H9 (cell line): ENCODE measurements around the gene C8G. TPM values are rescaled to one million over a fixed set of nuclear protein-coding genes. Genes with fewer than 3 reads are reported as not detected.

Source experiments
- DNase-seq: peaks from one replicate; pipeline ENCODE4 v3.0.0-alpha.2; 2017
- H2AFZ ChIP-seq: one replicate; pipeline ENCODE4 v1.6.1; 2013; ENCODE audit warnings: mild to moderate bottlenecking, low read length, control low read depth, moderate library complexity
- H2AK5ac ChIP-seq: 2 replicates; pipeline ENCODE4 v1.6.1; 2013; ENCODE audit warnings: low read length, control low read depth, mixed read lengths; ENCODE audit not compliant: insufficient read length
- H2BK120ac ChIP-seq: one replicate; pipeline ENCODE4 v1.6.1; 2013; ENCODE audit warnings: low read depth, mild to moderate bottlenecking, low read length, control low read depth, inconsistent platforms; ENCODE audit not compliant: poor library complexity, severe bottlenecking
- H2BK12ac ChIP-seq: 2 replicates; pipeline ENCODE4 v1.6.1; 2013; ENCODE audit warnings: low read length, control low read depth, mixed read lengths, low read depth; ENCODE audit not compliant: insufficient read length
- H2BK15ac ChIP-seq: 2 replicates; pipeline ENCODE4 v1.6.1; 2013; ENCODE audit warnings: low read depth, low read length, control low read depth
- H2BK20ac ChIP-seq: one replicate; pipeline ENCODE4 v1.6.1; 2013; ENCODE audit warnings: low read depth, mild to moderate bottlenecking, low read length, control low read depth, inconsistent platforms; ENCODE audit not compliant: poor library complexity, severe bottlenecking
- H2BK5ac ChIP-seq: 2 replicates; pipeline ENCODE4 v1.6.1; 2013; ENCODE audit warnings: low read length, control low read depth, mixed read lengths; ENCODE audit not compliant: insufficient read length
- H3K14ac ChIP-seq: 2 replicates; pipeline ENCODE4 v1.6.1; 2013; ENCODE audit warnings: low read length, control low read depth; ENCODE audit not compliant: insufficient read depth
- H3K18ac ChIP-seq: 2 replicates; pipeline ENCODE4 v1.6.1; 2013; ENCODE audit warnings: low read depth, mild to moderate bottlenecking, mixed read lengths, low read length, control low read depth; ENCODE audit not compliant: insufficient read length
- H3K23ac ChIP-seq: 2 replicates; pipeline ENCODE4 v1.6.1; 2013; ENCODE audit warnings: low read length, control low read depth, mixed read lengths, low read depth; ENCODE audit not compliant: insufficient read length
- H3K23me2 ChIP-seq: 2 replicates; pipeline ENCODE4 v1.6.1; 2013; ENCODE audit warnings: low read depth, mild to moderate bottlenecking, mixed read lengths, low read length, control low read depth; ENCODE audit not compliant: insufficient read length, poor library complexity, severe bottlenecking
- H3K27ac ChIP-seq: 2 replicates; pipeline ENCODE4 v1.5.1; 2013; ENCODE audit warnings: low read length, control low read depth, mixed read lengths, low read depth; ENCODE audit not compliant: insufficient read length
- H3K27me3 ChIP-seq: 2 replicates; pipeline ENCODE4 v1.6.1; 2013; ENCODE audit warnings: low read length, control low read depth, inconsistent platforms; ENCODE audit not compliant: insufficient read depth
- H3K4ac ChIP-seq: 2 replicates; pipeline ENCODE4 v1.6.1; 2013; ENCODE audit warnings: low read depth, mild to moderate bottlenecking, control low read depth, inconsistent platforms, low read length, moderate library complexity
- H3K4me1 ChIP-seq: 2 replicates; pipeline ENCODE4 v1.6.1; 2013; ENCODE audit warnings: low read length, control low read depth, inconsistent platforms; ENCODE audit not compliant: insufficient read depth
- H3K4me2 ChIP-seq: 2 replicates; pipeline ENCODE4 v1.6.1; 2013; ENCODE audit warnings: low read length, control low read depth, mixed read lengths; ENCODE audit not compliant: insufficient read length, insufficient read depth
- H3K56ac ChIP-seq: 2 replicates; pipeline ENCODE4 v1.6.1; 2013; ENCODE audit warnings: low read depth, mild to moderate bottlenecking, mixed read lengths, low read length, control low read depth; ENCODE audit not compliant: insufficient read length
- H3K79me1 ChIP-seq: 2 replicates; pipeline ENCODE4 v1.6.1; 2013; ENCODE audit warnings: low read depth, mild to moderate bottlenecking, moderate library complexity, low read length, control low read depth, inconsistent platforms; ENCODE audit not compliant: insufficient read depth, poor library complexity, severe bottlenecking
- H3K79me2 ChIP-seq: 2 replicates; pipeline ENCODE4 v1.6.1; 2013; ENCODE audit warnings: low read length, control low read depth, inconsistent platforms; ENCODE audit not compliant: insufficient read depth
- H3K9ac ChIP-seq: 2 replicates; pipeline ENCODE4 v1.6.1; 2013; ENCODE audit warnings: low read length, control low read depth, mixed read lengths; ENCODE audit not compliant: insufficient read length; ENCODE audit errors: extremely low read depth
- H3K9me3 ChIP-seq: one replicate; pipeline ENCODE4 v1.6.1; 2013; ENCODE audit warnings: low read depth, low read length, inconsistent platforms; ENCODE audit not compliant: control insufficient read depth
- H3T11ph ChIP-seq: one replicate; pipeline ENCODE4 v1.6.1; 2013; ENCODE audit warnings: mild to moderate bottlenecking, low read length, control low read depth, inconsistent platforms
- H4K20me1 ChIP-seq: one replicate; pipeline ENCODE4 v1.6.1; 2013; ENCODE audit not compliant: control insufficient read depth, insufficient read length, insufficient read depth
- H4K5ac ChIP-seq: 2 replicates; pipeline ENCODE4 v1.6.1; 2013; ENCODE audit warnings: low read depth, mild to moderate bottlenecking, mixed read lengths, low read length, control low read depth; ENCODE audit not compliant: insufficient read length
- H4K8ac ChIP-seq: replicated peaks from 2 replicates; pipeline ENCODE4 v1.6.1; 2013; ENCODE audit warnings: low read length, control low read depth, mixed read lengths, low read depth; ENCODE audit not compliant: insufficient read length
- H4K91ac ChIP-seq: 2 replicates; pipeline ENCODE4 v1.6.1; 2013; ENCODE audit warnings: low read depth, mild to moderate bottlenecking, moderate library complexity, mixed read lengths, low read length, control low read depth; ENCODE audit not compliant: insufficient read length
- H3K27ac Mint-ChIP-seq, 3 experiments: 2 replicates in 2 of 3; 3 replicates in 1 of 3; pipeline ENCODE4 v1.8.0; 2020 to 2021; ENCODE audit warnings: mixed read lengths in 3 of 3, mild to moderate bottlenecking in 1 of 3, moderate library complexity in 1 of 3
- H3K27me3 Mint-ChIP-seq: 2 replicates; pipeline ENCODE4 v1.8.0; 2021; ENCODE audit warnings: low read depth, mild to moderate bottlenecking, moderate library complexity, mixed read lengths
- H3K36me3 Mint-ChIP-seq, 3 experiments: 2 replicates in 2 of 3; 3 replicates in 1 of 3; pipeline ENCODE4 v1.8.0; 2020 to 2021; ENCODE audit warnings: low read depth in 3 of 3, mixed read lengths in 3 of 3; ENCODE audit not compliant: insufficient read depth in 1 of 3
- H3K4me1 Mint-ChIP-seq, 2 experiments: 2 replicates each; pipeline ENCODE4 v1.8.0; 2020; ENCODE audit warnings: mixed read lengths in 2 of 2
- H3K4me3 Mint-ChIP-seq, 2 experiments: 2 replicates in 1 of 2; 3 replicates in 1 of 2; pipeline ENCODE4 v1.8.0; 2020 to 2021; ENCODE audit warnings: mild to moderate bottlenecking in 2 of 2, mixed read lengths in 2 of 2, moderate library complexity in 1 of 2
- H3K9me3 Mint-ChIP-seq, 2 experiments: 2 replicates in 1 of 2; 3 replicates in 1 of 2; pipeline ENCODE4 v1.8.0; 2020; ENCODE audit warnings: mild to moderate bottlenecking in 2 of 2, mixed read lengths in 2 of 2, moderate library complexity in 1 of 2
- CTCF ChIP-seq: fragments of 200-600 bp; sonication (generic); conservative IDR thresholded peaks from 3 replicates; pipeline ENCODE4 v1.8.0; 2021; ENCODE audit warnings: antibody characterized with exemption, mild to moderate bottlenecking
- WGBS: extraction: QIAGEN DNeasy Blood & Tissue Kit; methylation state at CpG from one replicate; pipeline ENCODE4 v1.1.7; 2013; ENCODE audit warnings: missing lambda C conversion rate, low lambda C conversion rate, mixed read lengths; ENCODE audit not compliant: insufficient read length; ENCODE audit errors: extremely low coverage; 5-methylcytosine and 5-hydroxymethylcytosine counted together
- total RNA-seq: library from RNA; stranded (reverse); gene quantifications from 2 replicates; pipeline ENCODE4 v1.2.1, GENCODE V29; 2021

The C8G gene
- total RNA-seq, 1 experiment from 2014 or later: 0.96 TPM

- no peak overlapping the region for H3K4ac ChIP-seq
- no peak for DNase-seq
- Mint-ChIP-seq H3K27ac (no peak overlapping the region), H3K4me1 (0 out of 4 replicates have a peak, but pooled peaks cover 0 to 2% of the 10 kb centered on the region in 2 experiments), H3K36me3 (no peaks in the 10 kb centered on the region; a peak in 1 of 7 replicates), H3K4me3 (no peak overlapping the region), H3K27me3 (peaks cover 8% of the 10 kb centered on the region), H3K9me3 (peaks cover 6% of the 10 kb centered on the region in 2 experiments; a peak in 4 of 5 replicates)
- no peak overlapping the region for H3K4me2 ChIP-seq
- no peak overlapping the region for H3K14ac ChIP-seq
- no peaks in the 10 kb centered on the region for H3K79me1 ChIP-seq
- H2BK15ac ChIP-seq: no peak overlapping the region
- WGBS: no CpG with 5 or more reads among the region's 9 CpGs
- H2BK20ac ChIP-seq: no peak overlapping the region
- no peak overlapping the region for H2AK5ac ChIP-seq
- H2BK5ac ChIP-seq: no peak overlapping the region
- H3K23ac ChIP-seq: no peak overlapping the region
- H4K8ac ChIP-seq: no peak overlapping the region
- no peaks in the 10 kb centered on the region for H3K27me3 ChIP-seq
- TF ChIP-seq CTCF: no peak
- no peak overlapping the region for H4K91ac ChIP-seq
- no peak overlapping the region for H3K18ac ChIP-seq
- H2AFZ ChIP-seq: no peak overlapping the region
- H3K79me2 ChIP-seq: no peaks in the 10 kb centered on the region
- no peaks in the 10 kb centered on the region for H3K9me3 ChIP-seq
- no peak overlapping the region for H3K27ac ChIP-seq
- H3K9ac ChIP-seq: no peak overlapping the region
- no peaks in the 10 kb centered on the region for H3K4me1 ChIP-seq
- H3T11ph ChIP-seq: no peak overlapping the region
- no peak overlapping the region for H4K5ac ChIP-seq
- peaks cover 2% of the 10 kb centered on the region for H4K20me1 ChIP-seq
- no peak overlapping the region for H2BK120ac ChIP-seq
- no peak overlapping the region for H2BK12ac ChIP-seq
- H3K23me2 ChIP-seq: no peaks in the 10 kb centered on the region
- no peak overlapping the region for H3K56ac ChIP-seq
These were observed 10.9 kb downstream of the C8G start for GRCh38 chr9:136955943-136956335.
